Adrenal gland (tissue), 5 donors: Measurements from ENCODE around the gene ZNF439.

Source experiments
- CTCF ChIP-seq, 6 experiments: fragments of 450-650 bp in 4 of 6; fragments of 200-600 bp in 2 of 6; sonication (generic) in 1 of 6; IDR thresholded peaks; 1 replicate in 5 of 6; 2 replicates in 1 of 6; pipeline versions ENCODE4 v1.5.1 to v1.8.0; 2016 to 2021; ENCODE audit warnings: antibody characterized with exemption in 6 of 6, mild to moderate bottlenecking in 2 of 6, moderate library complexity in 1 of 6
- POLR2A ChIP-seq, 2 donors: fragments of 450-650 bp; IDR thresholded peaks; one replicate each; pipeline ENCODE4 v1.6.1; 2017; ENCODE audit warnings: antibody characterized with exemption in 2 of 2, mild to moderate bottlenecking in 2 of 2, moderate library complexity in 1 of 2
- donor health status: DM: no; HTN: no; CAD: no.

DNA sequence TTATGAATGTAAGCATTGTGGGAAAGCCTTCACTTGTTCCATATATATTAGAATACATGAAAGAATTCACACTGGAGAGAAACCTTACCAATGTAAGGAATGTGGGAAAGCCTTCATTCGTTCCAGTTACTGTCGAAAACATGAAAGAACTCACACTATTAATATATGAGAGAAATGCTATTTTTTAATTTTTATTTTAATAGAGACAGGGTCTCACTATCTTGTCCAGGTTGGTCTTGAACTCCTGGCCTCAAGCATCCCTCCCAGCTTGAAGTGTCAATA is 41.5 kb upstream of the ZNF439 start:
- TF ChIP-seq POLR2A (IDR thresholded peaks at IDR 0.05) (no peak), CTCF (IDR thresholded peaks at IDR 0.05) (no peak)
